ENCODE results near the gene KCNG2. TPM values are rescaled to one million over a fixed set of nuclear protein-coding genes. Genes with fewer than 3 reads are reported as not detected.
"Not testable (repeated sequence)": the region's sequence is repeated elsewhere in the genome, so short reads cannot be mapped to it uniquely, and the experiment has no call there.

Gene KCNG2, protein sequence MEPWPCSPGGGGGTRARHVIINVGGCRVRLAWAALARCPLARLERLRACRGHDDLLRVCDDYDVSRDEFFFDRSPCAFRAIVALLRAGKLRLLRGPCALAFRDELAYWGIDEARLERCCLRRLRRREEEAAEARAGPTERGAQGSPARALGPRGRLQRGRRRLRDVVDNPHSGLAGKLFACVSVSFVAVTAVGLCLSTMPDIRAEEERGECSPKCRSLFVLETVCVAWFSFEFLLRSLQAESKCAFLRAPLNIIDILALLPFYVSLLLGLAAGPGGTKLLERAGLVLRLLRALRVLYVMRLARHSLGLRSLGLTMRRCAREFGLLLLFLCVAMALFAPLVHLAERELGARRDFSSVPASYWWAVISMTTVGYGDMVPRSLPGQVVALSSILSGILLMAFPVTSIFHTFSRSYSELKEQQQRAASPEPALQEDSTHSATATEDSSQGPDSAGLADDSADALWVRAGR
- total RNA-seq = not detected in 2 replicates
- long read RNA-seq, partial matches to known transcripts = 0 of 1 reads
- long read RNA-seq, other reads (novel, unspliced or antisense) = 1 of 1 reads

GRCh38 chr18:79797518-79798345 lies at the start of gene KCNG2:
Gene KCNG2, plus strand, starts transcription at chr18:79797938. Its CDS starts 65,730 bp downstream, at chr18:79863668.
- no peak within 1 kb of the TSS for H3K27ac Mint-ChIP-seq (ENCODE audit: unreplicated experiment)

DNA sequence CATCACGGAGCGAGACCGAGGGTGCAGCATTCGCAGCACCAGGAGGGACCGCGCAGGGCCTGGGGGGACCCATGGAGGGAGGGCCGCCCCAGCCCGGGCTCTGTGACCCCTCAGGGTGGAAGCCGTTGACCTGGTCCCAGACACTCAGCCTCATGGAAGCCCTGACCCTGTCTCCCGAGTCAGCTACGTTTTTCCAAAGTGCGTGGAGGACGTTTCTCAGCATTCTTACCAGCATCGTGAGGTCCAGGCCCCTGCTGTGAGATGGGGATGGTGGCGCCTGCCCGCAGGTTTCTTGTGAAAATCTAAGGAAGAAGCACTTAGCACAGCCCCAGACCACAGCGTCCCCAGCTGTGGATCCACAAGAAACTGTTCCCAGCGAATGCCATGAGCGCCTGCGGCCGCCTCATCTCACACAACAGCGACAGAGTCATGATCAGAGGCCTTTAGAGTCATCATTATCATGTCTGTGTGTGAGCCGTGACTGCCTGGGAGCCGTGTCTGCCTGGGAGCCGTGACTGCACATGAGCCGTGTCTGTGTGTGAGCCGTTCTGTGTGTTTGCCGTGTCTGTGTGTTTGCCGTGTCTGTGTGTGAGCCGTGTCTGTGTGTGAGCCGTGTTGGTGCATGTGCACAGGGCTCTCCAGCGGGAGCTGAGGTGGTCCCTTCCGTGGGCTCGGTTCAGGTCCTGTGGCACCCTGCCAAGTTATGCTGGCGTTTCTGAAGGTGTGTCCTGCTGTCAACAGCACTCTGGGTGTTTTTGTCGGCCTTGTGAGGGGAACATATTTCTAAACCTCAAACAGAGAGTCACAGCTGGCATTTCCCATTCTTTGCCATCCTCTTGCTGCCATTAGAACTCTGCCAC lies 49.2 kb upstream of the KCNG2 start:
- Mint-ChIP-seq H3K27ac (ENCODE audit: unreplicated experiment) (no peak overlapping the region), H3K9me3 (ENCODE audit: unreplicated experiment) (no peaks in the 10 kb centered on the region), H3K27me3 (ENCODE audit: unreplicated experiment) (no peaks in the 10 kb centered on the region), H3K36me3 (ENCODE audit: unreplicated experiment) (peaks cover 15% of the 10 kb centered on the region), H3K4me1 (ENCODE audit: unreplicated experiment) (no peaks in the 10 kb centered on the region), H3K4me3 (ENCODE audit: unreplicated experiment) (no peak overlapping the region)
- TF ChIP-seq CTCF (IDR thresholded peaks at IDR 0.05) = no peak
- DNase-seq (ENCODE audit: extremely low spot score, unreplicated experiment) = no peak

More at GRCh38 chr18:79797518-79798345, at the start of gene KCNG2:
- Mint-ChIP-seq H3K4me1 (ENCODE audit: unreplicated experiment) (peaks cover 6% of the 10 kb centered on the region), H3K27me3 (ENCODE audit: unreplicated experiment) (peaks cover 37% of the 10 kb centered on the region), H3K4me3 (ENCODE audit: unreplicated experiment) (peak within 1 kb of the TSS; percentile 60), H3K9me3 (ENCODE audit: unreplicated experiment) (no peaks in the 10 kb centered on the region), H3K36me3 (ENCODE audit: unreplicated experiment) (no peaks in the 10 kb centered on the region)
- DNase-seq (ENCODE audit: extremely low spot score, unreplicated experiment) = no peak
- TF ChIP-seq CTCF (IDR thresholded peaks at IDR 0.05) = peak; percentile 41

DNA sequence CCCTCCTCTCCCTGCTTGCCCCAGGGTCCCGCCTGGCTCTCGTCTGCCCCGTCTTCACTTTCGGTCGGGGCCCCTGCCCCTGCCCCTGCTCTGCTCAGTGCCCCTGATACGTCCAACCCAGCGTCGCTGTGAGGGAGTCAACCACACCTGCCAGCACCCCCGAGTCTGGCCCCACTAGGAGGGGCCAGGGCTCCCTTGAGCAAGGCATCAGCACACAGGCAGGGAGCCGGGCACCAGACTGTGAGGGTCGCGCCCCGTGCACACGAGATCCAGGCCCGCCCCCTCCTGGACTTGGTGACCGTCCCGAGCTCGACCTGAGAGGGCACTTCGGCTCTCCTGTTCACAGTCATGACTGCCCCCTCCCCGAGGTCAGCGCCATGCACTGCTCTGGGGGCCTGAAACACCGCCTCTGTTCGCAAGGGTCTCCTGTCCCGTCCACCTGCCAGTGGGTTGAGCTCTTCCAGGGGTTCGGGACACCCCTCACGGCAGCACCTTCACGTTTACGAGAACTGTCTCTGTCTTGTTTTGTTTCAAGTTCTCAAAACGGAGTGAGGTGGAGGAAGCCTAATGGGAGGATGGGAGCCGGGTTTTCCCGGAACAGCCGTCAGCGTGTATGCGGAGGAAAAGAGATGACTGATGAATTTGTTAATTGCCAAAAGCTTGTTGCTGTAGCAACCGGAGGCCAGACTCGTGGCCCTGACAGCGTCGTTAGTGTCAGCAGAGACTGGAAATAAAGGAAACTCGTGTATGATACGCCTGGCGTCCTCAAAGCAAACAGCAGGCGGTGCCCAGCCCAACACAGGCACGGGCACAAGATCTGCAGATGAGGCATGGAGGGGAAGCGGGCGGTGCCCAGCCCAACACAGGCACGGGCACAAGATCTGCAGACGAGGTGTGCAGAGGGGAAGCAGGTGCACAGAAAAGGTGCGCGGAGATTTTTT lies 48.2 kb upstream of the KCNG2 start:
- peaks cover 18% of the 10 kb centered on the region for H3K36me3 Mint-ChIP-seq (ENCODE audit: unreplicated experiment)
- no peaks in the 10 kb centered on the region for H3K4me1 Mint-ChIP-seq (ENCODE audit: unreplicated experiment)
- no peak for DNase-seq (ENCODE audit: extremely low spot score, unreplicated experiment)
- no peak overlapping the region for H3K4me3 Mint-ChIP-seq (ENCODE audit: unreplicated experiment)
- TF ChIP-seq CTCF (IDR thresholded peaks at IDR 0.05) = no peak
- no peaks in the 10 kb centered on the region for H3K9me3 Mint-ChIP-seq (ENCODE audit: unreplicated experiment)
- no peak overlapping the region for H3K27ac Mint-ChIP-seq (ENCODE audit: unreplicated experiment)
- H3K27me3 Mint-ChIP-seq (ENCODE audit: unreplicated experiment) = no peaks in the 10 kb centered on the region

DNA sequence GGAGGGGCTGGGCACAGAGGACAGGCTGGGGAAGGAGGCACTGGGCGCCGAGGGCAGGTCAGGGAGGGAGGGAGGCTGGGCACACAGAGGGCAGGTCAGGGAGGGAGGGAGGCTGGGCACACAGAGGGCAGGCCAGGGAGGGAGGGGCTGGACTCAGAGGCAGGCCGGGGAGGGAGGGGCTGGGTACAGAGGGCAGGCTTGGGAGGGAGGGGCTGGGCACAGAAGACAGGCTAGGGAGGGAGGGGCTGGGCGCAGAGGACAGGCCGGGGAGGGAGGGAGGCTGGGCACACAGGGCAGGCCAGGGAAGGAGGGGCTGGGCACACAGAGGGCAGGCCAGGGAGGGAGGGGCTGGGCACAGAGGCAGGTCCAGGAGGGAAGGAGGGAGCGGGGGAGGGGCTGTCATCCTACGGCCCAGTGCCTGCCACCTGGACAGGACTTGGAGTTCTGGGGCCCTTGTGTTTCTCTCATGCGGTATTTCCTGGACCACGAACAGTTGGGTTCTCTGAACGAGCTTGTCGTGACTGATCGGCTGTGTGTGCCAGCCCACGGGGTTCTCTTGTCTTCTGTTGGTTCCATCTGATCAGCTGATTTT lies 46.7 kb upstream of the KCNG2 start:
- no peak for DNase-seq (ENCODE audit: extremely low spot score, unreplicated experiment)
- TF ChIP-seq CTCF (IDR thresholded peaks at IDR 0.05) = no peak
- Mint-ChIP-seq H3K27me3 (ENCODE audit: unreplicated experiment) (no peaks in the 10 kb centered on the region), H3K36me3 (ENCODE audit: unreplicated experiment) (peaks cover 22% of the 10 kb centered on the region), H3K4me3 (ENCODE audit: unreplicated experiment) (no peak overlapping the region), H3K9me3 (ENCODE audit: unreplicated experiment) (no peaks in the 10 kb centered on the region), H3K4me1 (ENCODE audit: unreplicated experiment) (no peaks in the 10 kb centered on the region), H3K27ac (ENCODE audit: unreplicated experiment) (no peak overlapping the region)

GRCh38 chr18:79751918-79752578 lies 45.7 kb upstream of the KCNG2 start:
- DNase-seq (ENCODE audit: extremely low spot score, unreplicated experiment); H3K4me3 Mint-ChIP-seq (ENCODE audit: unreplicated experiment); H3K27me3 Mint-ChIP-seq (ENCODE audit: unreplicated experiment); H3K27ac Mint-ChIP-seq (ENCODE audit: unreplicated experiment); H3K4me1 Mint-ChIP-seq (ENCODE audit: unreplicated experiment); H3K9me3 Mint-ChIP-seq (ENCODE audit: unreplicated experiment): not testable (repeated sequence)
- peaks cover 26% of the 10 kb centered on the region for H3K36me3 Mint-ChIP-seq (ENCODE audit: unreplicated experiment)

DNA sequence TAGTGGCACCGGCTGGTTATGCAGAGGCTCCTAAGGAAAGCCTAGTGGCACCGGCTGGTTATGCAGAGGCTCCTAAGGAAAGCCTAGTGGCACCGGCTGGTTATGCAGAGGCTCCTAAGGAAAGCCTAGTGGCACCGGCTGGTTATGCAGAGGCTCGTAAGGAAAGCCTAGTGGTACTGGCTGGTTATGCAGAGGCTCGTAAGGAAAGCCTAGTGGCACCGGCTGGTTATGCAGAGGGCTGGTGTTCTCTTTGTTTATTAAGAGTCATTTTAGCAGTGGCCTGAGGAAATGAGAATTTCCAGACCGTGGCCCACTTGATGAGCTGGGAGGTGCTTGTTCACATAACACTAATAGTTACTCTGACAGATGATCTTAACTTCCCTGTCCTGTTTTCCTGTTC lies 44.8 kb upstream of the KCNG2 start:
- H3K36me3 Mint-ChIP-seq (ENCODE audit: unreplicated experiment) = peaks cover 26% of the 10 kb centered on the region
- not testable (repeated sequence) for DNase-seq (ENCODE audit: extremely low spot score, unreplicated experiment); H3K27ac Mint-ChIP-seq (ENCODE audit: unreplicated experiment); H3K4me3 Mint-ChIP-seq (ENCODE audit: unreplicated experiment); H3K4me1 Mint-ChIP-seq (ENCODE audit: unreplicated experiment); H3K9me3 Mint-ChIP-seq (ENCODE audit: unreplicated experiment); H3K27me3 Mint-ChIP-seq (ENCODE audit: unreplicated experiment)
